GM12874 (cell line): ENCODE measurements around the gene METTL16.

Source experiments
- CTCF ChIP-seq: IDR thresholded peaks from 2 replicates; pipeline ENCODE4 v1.5.1; 2011; ENCODE audit warnings: low read depth, mild to moderate bottlenecking, control low read depth, low read length, moderate library complexity; ENCODE audit not compliant: insufficient read depth

The METTL16 gene

GRCh38 chr17:2462481-2462880 is 49.2 kb downstream of the METTL16 start:
- TF ChIP-seq CTCF = no peak

GRCh38 chr17:2459917-2460271 is 51.8 kb downstream of the METTL16 start:
- TF ChIP-seq CTCF = no peak

GRCh38 chr17:2457913-2458312 is 53.8 kb downstream of the METTL16 start:
- no peak for TF ChIP-seq CTCF

GRCh38 chr17:2456475-2456874 is 55.2 kb downstream of the METTL16 start:
- TF ChIP-seq CTCF = no peak

- TF ChIP-seq CTCF = no peak
Observed at GRCh38 chr17:2455956-2456355, 55.7 kb downstream of the METTL16 start.

- TF ChIP-seq CTCF = no peak
Observed at GRCh38 chr17:2453866-2454265, 57.8 kb downstream of the METTL16 start.

- no peak for TF ChIP-seq CTCF
Observed at GRCh38 chr17:2453325-2453724, 58.4 kb downstream of the METTL16 start.
